Fibroblast of pulmonary artery (primary cell): ENCODE results near the gene OR6K3.
"Not testable (repeated sequence)": the region's sequence is repeated elsewhere in the genome, so short reads cannot be mapped to it uniquely, and the experiment has no call there.

Source experiments
- DNase-seq: peaks from one replicate; pipeline ENCODE4 v3.0.0-alpha.2; 2010; ENCODE audit warnings: low read depth
- H3K4me3 ChIP-seq: replicated peaks from 2 replicates; pipeline ENCODE4 v1.5.1; 2011; ENCODE audit warnings: low read depth, mild to moderate bottlenecking, control low read depth, low read length, moderate library complexity
- TF ChIP-seq, protein P1 (sequence below): IDR thresholded peaks from 2 replicates; pipeline ENCODE4 v1.5.1; 2011; ENCODE audit warnings: mild to moderate bottlenecking, control low read depth, low read length, inconsistent platforms; ENCODE audit errors: missing control alignments

Gene OR6K3

DNA sequence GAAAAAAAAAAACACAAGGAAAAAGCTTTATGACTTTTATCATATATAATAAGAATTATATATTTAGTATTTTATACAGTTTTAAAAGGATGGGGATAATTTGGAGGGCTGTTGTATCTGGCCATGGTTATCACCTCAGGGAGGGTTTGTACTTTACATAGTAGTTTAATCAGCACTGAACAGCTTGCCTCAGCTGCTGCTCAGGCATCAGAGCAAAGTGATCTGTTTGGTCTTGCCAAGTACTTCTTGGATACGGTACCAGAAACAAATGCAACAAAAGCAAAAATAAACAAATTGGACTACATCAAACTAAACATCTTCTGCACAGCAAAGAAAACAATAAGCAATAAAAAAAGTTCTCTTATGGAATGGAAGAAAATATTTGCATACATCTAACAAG lies 31.4 kb downstream of the OR6K3 start:
- TF ChIP-seq, protein P1, sequence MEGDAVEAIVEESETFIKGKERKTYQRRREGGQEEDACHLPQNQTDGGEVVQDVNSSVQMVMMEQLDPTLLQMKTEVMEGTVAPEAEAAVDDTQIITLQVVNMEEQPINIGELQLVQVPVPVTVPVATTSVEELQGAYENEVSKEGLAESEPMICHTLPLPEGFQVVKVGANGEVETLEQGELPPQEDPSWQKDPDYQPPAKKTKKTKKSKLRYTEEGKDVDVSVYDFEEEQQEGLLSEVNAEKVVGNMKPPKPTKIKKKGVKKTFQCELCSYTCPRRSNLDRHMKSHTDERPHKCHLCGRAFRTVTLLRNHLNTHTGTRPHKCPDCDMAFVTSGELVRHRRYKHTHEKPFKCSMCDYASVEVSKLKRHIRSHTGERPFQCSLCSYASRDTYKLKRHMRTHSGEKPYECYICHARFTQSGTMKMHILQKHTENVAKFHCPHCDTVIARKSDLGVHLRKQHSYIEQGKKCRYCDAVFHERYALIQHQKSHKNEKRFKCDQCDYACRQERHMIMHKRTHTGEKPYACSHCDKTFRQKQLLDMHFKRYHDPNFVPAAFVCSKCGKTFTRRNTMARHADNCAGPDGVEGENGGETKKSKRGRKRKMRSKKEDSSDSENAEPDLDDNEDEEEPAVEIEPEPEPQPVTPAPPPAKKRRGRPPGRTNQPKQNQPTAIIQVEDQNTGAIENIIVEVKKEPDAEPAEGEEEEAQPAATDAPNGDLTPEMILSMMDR = no peak
- no peak for DNase-seq
- no peak overlapping the region for H3K4me3 ChIP-seq

DNA sequence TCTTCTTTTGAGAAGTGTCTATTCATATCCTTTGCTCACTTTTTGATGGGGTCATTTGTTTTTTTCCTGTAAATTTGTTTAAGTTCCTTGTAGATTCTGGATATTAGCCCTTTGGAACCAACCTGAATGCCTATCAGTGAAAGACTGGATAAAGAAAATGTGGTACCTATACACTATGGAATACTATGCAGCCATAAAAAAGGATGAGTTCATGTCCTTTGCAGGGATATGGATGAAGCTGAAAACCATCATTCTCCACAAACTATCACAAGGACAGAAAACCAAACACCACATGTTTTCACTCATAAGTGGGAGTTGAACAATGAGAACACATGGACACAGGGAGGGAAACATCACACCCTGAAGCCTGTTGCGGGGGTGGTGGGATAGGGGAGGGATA lies 32.2 kb downstream of the OR6K3 start:
- not testable (repeated sequence) for H3K4me3 ChIP-seq, DNase-seq

DNA sequence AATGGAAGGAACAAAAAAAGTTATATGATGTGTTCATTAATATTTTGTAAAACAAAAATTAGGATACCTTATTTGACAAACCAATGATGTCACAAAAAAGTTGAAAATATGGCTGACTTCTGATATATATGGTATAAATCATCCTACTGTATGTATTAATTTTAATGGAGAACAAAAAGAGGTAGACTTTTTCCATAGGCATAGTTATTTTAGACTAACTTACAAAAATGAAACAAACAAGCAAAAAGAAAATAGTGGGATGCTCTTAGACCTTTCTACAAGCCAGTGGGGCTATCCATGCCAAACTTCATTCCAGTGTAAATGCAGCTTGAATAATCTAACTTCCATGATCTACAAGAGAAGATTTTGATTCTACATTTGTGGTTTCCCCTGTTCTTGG lies 33.5 kb downstream of the OR6K3 start:
- DNase-seq = no peak
- H3K4me3 ChIP-seq = no peak overlapping the region
- TF ChIP-seq, protein P1 = no peak

DNA sequence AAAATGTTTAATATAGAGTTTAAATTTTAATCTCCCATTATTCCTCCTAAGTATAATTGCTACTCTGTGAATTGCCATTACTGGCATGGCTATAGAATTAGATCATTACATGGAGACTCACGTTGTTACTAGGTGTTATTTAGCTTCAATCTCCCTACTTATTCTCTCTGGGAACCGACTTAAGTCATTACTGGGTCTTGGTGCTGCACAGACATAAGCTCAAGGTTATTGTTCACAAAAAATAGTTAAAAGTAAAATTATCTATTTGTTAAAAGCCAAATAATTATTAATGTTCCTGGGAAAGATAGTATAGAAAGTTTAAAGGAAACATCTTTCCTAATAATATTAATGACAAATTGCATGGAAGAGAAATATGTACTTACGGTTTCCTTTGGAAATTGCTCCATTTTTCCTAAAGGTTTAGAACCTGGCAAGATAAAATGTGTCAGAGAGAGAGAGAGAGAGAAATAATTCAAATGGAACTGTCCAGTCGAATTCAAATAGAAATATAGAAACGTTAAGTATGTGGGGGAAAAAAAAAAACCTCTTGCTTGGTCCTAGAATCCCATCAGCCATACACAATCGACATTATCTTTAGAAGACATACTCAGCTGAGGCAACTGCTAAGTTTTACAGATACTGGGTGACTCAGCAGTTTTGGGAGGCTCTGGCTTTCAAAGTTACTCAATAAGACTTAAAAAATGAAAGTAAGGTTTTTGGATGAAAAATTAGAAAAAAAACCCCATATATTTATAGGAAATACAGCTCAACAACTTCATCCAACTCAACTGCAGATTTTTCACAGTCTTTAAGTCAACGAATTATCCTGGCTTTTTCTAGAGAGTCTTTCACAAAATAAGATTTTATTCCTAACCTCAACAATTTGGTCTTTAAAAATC lies 34.2 kb downstream of the OR6K3 start, which contains the start of gene SPTA1:
SPTA1 (minus strand) TSS at position 605 of the 899 bp plus-strand sequence; CDS start at position 407, 198 bp downstream.
- DNase-seq = peak; percentile 65
- TF ChIP-seq, protein P1 = no peak
- H3K4me3 ChIP-seq = no peak within 1 kb of the TSS

GRCh38 chr1:158685085-158685484 lies 35.4 kb downstream of the OR6K3 start:
- H3K4me3 ChIP-seq = no peak overlapping the region
- TF ChIP-seq, protein P1 = no peak
- no peak for DNase-seq

DNA sequence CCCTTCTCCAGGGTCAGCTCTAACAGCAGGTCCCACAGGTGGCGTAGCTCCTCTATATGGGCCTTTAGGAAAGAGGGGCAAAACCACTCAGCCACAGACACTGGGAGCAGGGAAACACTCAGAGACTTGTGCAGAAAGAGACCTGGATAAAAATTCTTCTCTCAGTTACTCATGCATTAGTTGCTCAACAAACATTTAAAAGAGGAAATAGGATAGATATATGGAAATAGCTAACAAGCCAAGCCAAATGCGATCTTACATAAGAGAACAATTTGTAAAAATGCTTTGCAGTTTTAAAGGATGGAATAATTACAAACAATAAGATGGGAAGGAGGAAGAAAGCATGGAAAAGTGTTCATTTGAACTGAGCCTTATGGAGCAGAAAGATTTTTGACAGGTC lies 38.9 kb downstream of the OR6K3 start:
- TF ChIP-seq, protein P1 = no peak
- no peak overlapping the region for H3K4me3 ChIP-seq
- DNase-seq = peak; percentile 24

GRCh38 chr1:158679289-158679688 lies 41.2 kb downstream of the OR6K3 start:
- H3K4me3 ChIP-seq = no peak overlapping the region
- DNase-seq = no peak
- TF ChIP-seq, protein P1 = no peak
